Activated CD4-positive, CD25-positive, alpha-beta regulatory T cell treated with anti-CD3 and anti-CD28 coated beads, Interleukin-2, amount 50 U/mL, for 16 hours (primary cell): ENCODE results near the gene TJP1.
"Not testable (repeated sequence)": the region's sequence is repeated elsewhere in the genome, so short reads cannot be mapped to it uniquely, and the experiment has no call there.

Source experiments
- DNase-seq: peaks from one replicate; pipeline ENCODE4 v3.0.0-alpha.2; 2020; ENCODE audit warnings: low read depth, low spot score

Gene TJP1

GRCh38 chr15:29708519-29708918 lies 113.7 kb downstream of the TJP1 start:
- no peak for DNase-seq

- DNase-seq = no peak
Observed at GRCh38 chr15:29704950-29705597, 117.2 kb downstream of the TJP1 start.

- no peak for DNase-seq
Observed at GRCh38 chr15:29701151-29701550, 121.1 kb downstream of the TJP1 start.

GRCh38 chr15:29700296-29700695 lies 122.0 kb downstream of the TJP1 start:
- DNase-seq = no peak

GRCh38 chr15:29699791-29700190 lies 122.5 kb downstream of the TJP1 start:
- no peak for DNase-seq

GRCh38 chr15:29698030-29698701 lies 124.1 kb downstream of the TJP1 start:
- DNase-seq = no peak

- no peak for DNase-seq
Observed at GRCh38 chr15:29696950-29697738, 125.1 kb downstream of the TJP1 start.

GRCh38 chr15:29696506-29696905 lies 125.8 kb downstream of the TJP1 start:
- not testable (repeated sequence) for DNase-seq

- no peak for DNase-seq
Observed at GRCh38 chr15:29695489-29696167, 126.6 kb downstream of the TJP1 start.

- no peak for DNase-seq
Observed at GRCh38 chr15:29693225-29693624, 129.0 kb downstream of the TJP1 start.

- no peak for DNase-seq
Observed at GRCh38 chr15:29692527-29692926, 129.7 kb downstream of the TJP1 start.

GRCh38 chr15:29690765-29691475 lies 131.3 kb downstream of the TJP1 start:
- no peak for DNase-seq

- no peak for DNase-seq
Observed at GRCh38 chr15:29689287-29689986, 132.8 kb downstream of the TJP1 start.

- DNase-seq = no peak
Observed at GRCh38 chr15:29688506-29689286, 133.6 kb downstream of the TJP1 start.

- DNase-seq = no peak
Observed at GRCh38 chr15:29687939-29688505, 134.2 kb downstream of the TJP1 start.

GRCh38 chr15:29687204-29687815 lies 135.0 kb downstream of the TJP1 start:
- DNase-seq = no peak

- no peak for DNase-seq
Observed at GRCh38 chr15:29686445-29687203, 135.6 kb downstream of the TJP1 start.

- DNase-seq = no peak
Observed at GRCh38 chr15:29686079-29686425, 136.2 kb downstream of the TJP1 start.
